ENCODE data around the gene BICC1. TPM values are rescaled to one million over a fixed set of nuclear protein-coding genes. Genes with fewer than 3 reads are reported as not detected.

Gene BICC1
- total RNA-seq, 1 experiment from 2014 or later, result not detected

- H3K79me2 ChIP-seq (ENCODE audit: insufficient read depth, low read length), result no peaks in the 10 kb centered on the region
- no peaks in the 10 kb centered on the region for H3K9me3 ChIP-seq (ENCODE audit: control insufficient read depth in 1 of 2, insufficient read depth in 1 of 2, low read depth in 1 of 2, low read length in 2 of 2)
- CTCF ChIA-PET, result no interaction called here
- POLR2A ChIA-PET, result no interaction called here
- no peak overlapping the region for H2AFZ ChIP-seq (ENCODE audit: low read depth, low read length, poor library complexity, severe bottlenecking)
- no peak overlapping the region for H3K9ac ChIP-seq (ENCODE audit: low read length)
- intact Hi-C loops (cut with micrococcal nuclease), result no loop called here
- no peak overlapping the region for H3K4me2 ChIP-seq (ENCODE audit: low read length)
- H3K9me2 ChIP-seq (ENCODE audit: insufficient read depth), result no peaks in the 10 kb centered on the region
- no peaks in the 10 kb centered on the region for H3K36me3 ChIP-seq (ENCODE audit: control insufficient read depth in 1 of 2, insufficient read depth in 2 of 2, low read length in 2 of 2)
- H3K27ac ChIP-seq (ENCODE audit: low read depth, low read length), result no peak overlapping the region
- no TSS peak for BruUV-seq (replicated peaks)
- no peaks in the 10 kb centered on the region for H4K20me1 ChIP-seq (ENCODE audit: insufficient read depth)
- ATAC-seq (no peak), DNase-seq (ENCODE audit: low read depth, low spot score) (no peak)
- H3K4me3 ChIP-seq (replicated peaks in 1 of 2; ENCODE audit: low read depth in 1 of 2, low read length in 2 of 2), result no peak overlapping the region
- no peaks in the 10 kb centered on the region for H3K27me3 ChIP-seq (ENCODE audit: insufficient read depth, low read length)
- RAD21 ChIA-PET (ENCODE audit: low non-redundant PET in 1 of 2, low total read pairs in 2 of 2, uncharacterized antibody in 2 of 2, unreplicated experiment in 2 of 2), result no interaction called here
- H3K4me1 ChIP-seq (ENCODE audit: control insufficient read depth in 1 of 2, insufficient read depth in 2 of 2, low read length in 2 of 2), result no peaks in the 10 kb centered on the region
- no peak for TF ChIP-seq POLR2AphosphoS5 (IDR thresholded peaks at IDR 0.05; ENCODE audit: low read depth, low read length)
- no peak for TF ChIP-seq CTCF (IDR thresholded peaks at IDR 0.05 in 2 of 3, conservative IDR thresholded peaks at IDR 0.05 in 1 of 3; ENCODE audit: borderline replicate concordance in 1 of 3, insufficient read depth in 1 of 3, low read depth in 2 of 3, low read length in 2 of 3)
- no peak for TF ChIP-seq SP1 (IDR thresholded peaks at IDR 0.05; ENCODE audit: low read depth)
- TF ChIP-seq ZNF274 (IDR thresholded peaks at IDR 0.05; ENCODE audit: low read depth, low read length), result no peak
- no peak for TF ChIP-seq ATF3 (IDR thresholded peaks at IDR 0.05)
- no peak for TF ChIP-seq FOSL1 (IDR thresholded peaks at IDR 0.05; ENCODE audit: low read depth)
- no peak for TF ChIP-seq SIN3A (IDR thresholded peaks at IDR 0.05; ENCODE audit: low read depth)
- no peak for TF ChIP-seq RAD21 (IDR thresholded peaks at IDR 0.05; ENCODE audit: low read depth)
- TF ChIP-seq ELF1 (IDR thresholded peaks at IDR 0.05; ENCODE audit: borderline replicate concordance, low read depth), result no peak
- TF ChIP-seq TCF7L2 (IDR thresholded peaks at IDR 0.05; ENCODE audit: borderline replicate concordance, extremely low read depth, insufficient read depth, insufficient read length), result no peak
- no peak for TF ChIP-seq JUND (IDR thresholded peaks at IDR 0.05)
- no peak for TF ChIP-seq CEBPB (IDR thresholded peaks at IDR 0.05; ENCODE audit: low read depth)
- no peak for TF ChIP-seq CBX3 (IDR thresholded peaks at IDR 0.05; ENCODE audit: low read depth)
- no peak for TF ChIP-seq YY1 (IDR thresholded peaks at IDR 0.05; ENCODE audit: extremely low read depth, insufficient replicate concordance, low read depth, low read length)
- TF ChIP-seq REST (IDR thresholded peaks at IDR 0.05; ENCODE audit: low read depth), result no peak
Observed at GRCh38 chr10:58779594-58779993, 266.9 kb downstream of the BICC1 start.
